ENCODE measurements around the gene TRNAU1AP.

DNA sequence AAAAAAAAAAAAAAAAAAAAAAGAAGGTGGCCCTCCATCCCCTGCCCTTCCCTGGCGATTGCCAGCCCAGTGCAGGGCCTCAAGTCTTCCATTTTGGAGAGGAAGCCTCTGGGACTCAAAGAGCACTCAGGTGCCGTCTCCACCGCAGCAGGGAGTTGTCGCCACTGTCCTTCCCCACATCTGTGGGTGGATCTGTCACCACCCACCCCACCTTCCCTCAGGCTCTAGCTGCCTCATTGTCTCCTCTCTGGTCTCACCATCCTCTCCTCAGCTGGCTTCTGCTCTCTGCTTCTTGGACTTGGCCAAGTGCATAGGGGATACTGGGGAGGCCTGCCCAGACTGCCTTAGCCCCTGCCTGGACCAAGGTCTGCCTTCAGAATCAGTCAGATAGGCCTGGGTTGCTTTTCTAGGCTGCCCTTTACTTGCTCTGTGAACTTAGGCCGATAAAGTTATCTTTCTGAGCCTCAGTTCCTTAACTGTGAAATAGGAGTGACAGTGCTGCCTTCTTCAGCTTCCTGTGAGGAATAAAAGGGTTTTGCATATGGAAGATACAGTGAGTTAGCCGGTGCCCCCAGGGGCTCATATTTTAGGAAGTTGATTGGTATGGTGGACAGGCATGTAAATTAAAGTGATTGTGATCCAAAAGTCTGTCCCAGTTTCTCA lies 31.3 kb upstream of the TRNAU1AP start:
- TF ChIP-seq POLR2A (IDR thresholded peaks at IDR 0.05) = no peak
- no peak for TF ChIP-seq POLR2AphosphoS5 (IDR thresholded peaks at IDR 0.05)

All from gastroesophageal sphincter (tissue), 2 donors.